Glomerular endothelial cell (primary cell): Measurements from ENCODE around the gene CAMTA1. TPM values are rescaled to one million over a fixed set of nuclear protein-coding genes. Genes with fewer than 3 reads are reported as not detected.

Source experiments
- DNase-seq: peaks from one replicate; pipeline ENCODE4 v3.0.0-alpha.2; 2011; ENCODE audit warnings: low read depth, low spot score; ENCODE audit errors: extremely low read depth
- total RNA-seq: library from RNA; depleted of rRNA; stranded (reverse); fragments of >200 nt; gene quantifications from 2 replicates; pipeline ENCODE4 v1.2.3, GENCODE V29; 2015

The CAMTA1 gene
- total RNA-seq, 1 donor from 2014 or later = 111 TPM

DNA sequence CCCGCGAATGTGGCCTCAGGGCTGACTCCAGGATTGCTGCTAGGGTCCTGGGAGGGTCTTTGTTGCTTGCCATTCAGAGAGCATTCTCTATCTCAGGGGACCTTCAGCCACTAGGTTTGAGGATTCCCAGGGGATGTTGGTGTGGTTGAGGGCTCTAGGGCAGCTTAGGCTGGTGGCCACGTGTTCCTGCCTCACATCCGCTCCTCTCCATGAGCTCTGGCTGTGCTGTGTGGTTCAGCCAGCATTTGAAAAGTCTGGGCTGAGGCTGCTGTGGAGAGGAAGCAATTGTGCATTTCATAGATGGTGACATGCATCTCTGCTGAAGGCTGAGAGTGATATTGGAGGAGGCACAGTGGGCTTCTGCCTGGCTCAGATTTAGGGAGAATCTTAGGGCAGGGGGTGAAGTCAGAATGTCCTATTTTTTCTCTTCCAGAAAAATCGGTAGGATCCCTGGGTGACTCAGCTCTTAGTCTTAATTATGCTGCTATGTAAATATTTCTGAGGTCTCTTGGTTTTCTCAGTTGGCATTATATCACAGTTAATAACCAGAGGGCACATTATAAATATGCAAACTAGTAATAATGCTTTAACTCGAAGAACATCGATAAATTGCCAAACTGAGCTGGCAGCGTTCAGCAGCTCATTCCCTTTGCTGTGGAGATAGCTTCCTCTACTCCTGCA, 182.3 kb downstream of the CAMTA1 start:
- DNase-seq = no peak

GRCh38 chr1:6969106-6969505, 183.9 kb downstream of the CAMTA1 start:
- DNase-seq = no peak

GRCh38 chr1:6969762-6970161, 184.5 kb downstream of the CAMTA1 start:
- no peak for DNase-seq

DNA sequence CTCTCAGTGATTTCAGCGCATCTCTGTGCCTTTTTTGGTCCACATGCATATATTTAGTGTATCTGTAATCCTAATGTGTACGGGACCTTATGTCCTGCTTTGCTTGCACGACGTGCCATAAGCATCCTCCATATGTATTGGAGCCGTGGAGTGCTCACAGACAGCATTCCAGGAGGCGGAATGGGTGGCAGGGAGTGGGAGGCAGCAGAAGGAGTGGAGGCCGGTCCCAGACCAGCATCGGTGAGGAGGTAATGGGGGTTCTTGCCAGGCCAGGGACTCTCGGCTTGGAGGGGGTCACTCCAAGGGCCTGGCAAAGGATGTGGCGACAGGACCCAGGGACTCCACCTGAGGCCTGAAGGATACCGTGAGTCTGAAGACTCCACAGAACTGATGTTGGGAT, 185.0 kb downstream of the CAMTA1 start:
- no peak for DNase-seq

DNA sequence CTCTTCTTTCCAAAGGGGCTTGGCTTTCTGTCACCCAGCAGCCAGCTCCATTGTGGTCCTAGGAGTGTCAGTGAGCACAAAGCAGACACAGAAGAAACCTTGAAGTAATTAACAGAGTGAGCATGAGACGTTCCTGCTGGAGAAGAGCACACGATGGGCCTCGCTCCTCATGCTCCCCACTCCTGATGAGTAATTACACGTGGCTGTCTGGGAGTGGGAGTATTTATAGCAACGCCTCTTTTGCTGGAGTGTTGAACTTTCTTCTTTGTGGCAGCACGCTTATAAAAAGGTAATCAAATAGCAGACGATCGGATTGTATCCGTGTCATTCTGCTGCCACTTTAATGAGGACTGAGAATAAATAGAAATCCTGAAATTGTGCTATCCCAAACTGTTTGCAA, 185.8 kb downstream of the CAMTA1 start:
- DNase-seq = no peak

- DNase-seq = no peak
Measured at GRCh38 chr1:6971699-6972098, 186.4 kb downstream of the CAMTA1 start.

- DNase-seq = no peak
Measured at GRCh38 chr1:6972399-6972798, 187.1 kb downstream of the CAMTA1 start.

GRCh38 chr1:6975331-6976043, 190.2 kb downstream of the CAMTA1 start:
- DNase-seq = no peak

DNA sequence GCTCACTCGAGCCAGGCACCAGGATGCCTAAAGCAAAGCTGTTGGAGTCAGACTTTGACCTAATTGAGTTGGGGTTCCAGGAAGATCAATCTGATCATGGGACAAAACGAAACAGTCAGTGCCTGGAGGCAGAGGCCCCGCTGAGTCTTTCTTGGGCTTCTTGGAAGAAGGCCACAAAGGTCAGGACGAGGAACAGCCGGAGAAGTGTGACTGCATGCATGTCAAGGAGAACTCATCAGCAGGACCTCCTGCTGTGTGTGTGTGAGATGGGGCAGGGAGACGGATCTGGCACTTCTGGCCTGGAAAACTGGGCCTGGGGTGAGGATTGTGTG, 190.8 kb downstream of the CAMTA1 start:
- no peak for DNase-seq

- DNase-seq = no peak
Measured at GRCh38 chr1:6979003-6979613, 193.9 kb downstream of the CAMTA1 start.

- no peak for DNase-seq
Measured at GRCh38 chr1:6981595-6981994, 196.3 kb downstream of the CAMTA1 start.

- DNase-seq = no peak
Measured at GRCh38 chr1:6982443-6982842, 197.2 kb downstream of the CAMTA1 start.

GRCh38 chr1:6982860-6983259, 197.6 kb downstream of the CAMTA1 start:
- no peak for DNase-seq

DNA sequence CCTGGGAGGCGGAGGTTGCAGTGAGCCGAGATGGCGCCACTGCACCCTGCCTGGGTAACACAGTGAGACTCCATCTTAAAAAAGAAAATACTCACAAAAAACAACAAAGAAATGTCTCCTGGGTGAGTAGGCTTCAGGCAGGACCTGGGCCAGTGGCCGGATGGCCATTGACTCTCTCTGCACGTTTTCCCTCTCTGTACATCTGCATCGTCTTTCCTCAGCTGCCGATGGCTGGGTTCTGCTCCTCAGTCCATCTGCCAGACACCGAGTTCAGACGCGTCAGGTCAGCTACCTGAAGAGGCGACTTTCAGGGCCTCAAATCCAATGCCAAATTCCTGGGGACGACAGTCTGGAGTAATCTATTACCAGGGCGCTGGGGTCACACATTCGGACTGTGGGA, 199.3 kb downstream of the CAMTA1 start:
- DNase-seq = no peak

- no peak for DNase-seq
Measured at GRCh38 chr1:6984986-6985385, 199.7 kb downstream of the CAMTA1 start.

- DNase-seq = no peak
Measured at GRCh38 chr1:6985549-6986276, 200.5 kb downstream of the CAMTA1 start.

- no peak for DNase-seq
Measured at GRCh38 chr1:6986281-6986680, 201.0 kb downstream of the CAMTA1 start.

GRCh38 chr1:6987940-6988339, 202.7 kb downstream of the CAMTA1 start:
- DNase-seq = no peak

DNA sequence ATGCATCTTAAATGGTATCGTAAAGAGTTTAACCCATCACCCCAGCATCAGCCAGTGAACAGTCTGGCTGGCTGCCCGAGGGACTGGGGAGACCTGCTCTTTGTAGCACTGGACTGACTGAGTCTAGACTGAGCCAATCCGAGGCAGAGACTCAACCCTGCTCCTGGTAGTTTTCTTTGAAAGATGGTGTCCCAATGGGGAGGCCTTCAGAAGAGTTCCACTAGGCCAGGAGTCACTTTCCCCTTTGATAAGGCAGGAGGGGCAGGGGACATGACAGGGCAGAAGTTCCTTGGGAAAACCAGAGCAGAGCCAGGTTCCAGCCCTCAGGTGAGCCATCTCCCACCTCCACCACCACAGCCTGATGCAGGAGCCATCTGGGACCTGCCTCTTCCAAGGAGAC, 203.5 kb downstream of the CAMTA1 start:
- DNase-seq = no peak

- DNase-seq = no peak
Measured at GRCh38 chr1:6989212-6990159, 204.2 kb downstream of the CAMTA1 start.
